DND-41 (cell line): ENCODE data around the gene MYO3A.

Source experiments
- ATAC-seq: fragments of 200-7000 bp; cut with Tn5 transposase; 3 replicates; pipeline ENCODE4 v1.9.1; 2021; ENCODE audit warnings: low read depth; ENCODE audit not compliant: insufficient read depth
- DNase-seq: peaks from one replicate; pipeline ENCODE4 v3.0.0-alpha.2; 2020
- H2AFZ ChIP-seq: 2 replicates; pipeline ENCODE4 v1.6.0; 2012; ENCODE audit warnings: low read depth, low read length
- H3K27ac ChIP-seq: 2 replicates; pipeline ENCODE4 v1.5.1; 2012; ENCODE audit warnings: low read length, inconsistent platforms
- H3K27me3 ChIP-seq: fragments of 200-600 bp; sonication (generic); 2 replicates; pipeline ENCODE4 v1.6.0; 2012; ENCODE audit warnings: low read length, mild to moderate bottlenecking, inconsistent platforms; ENCODE audit not compliant: insufficient read depth, poor library complexity
- H3K36me3 ChIP-seq: 2 replicates; pipeline ENCODE4 v1.5.1; 2012; ENCODE audit warnings: low read length, inconsistent platforms; ENCODE audit not compliant: insufficient read depth
- H3K4me1 ChIP-seq: 2 replicates; pipeline ENCODE4 v1.5.1; 2012; ENCODE audit warnings: mild to moderate bottlenecking, low read length; ENCODE audit not compliant: insufficient read depth
- H3K4me2 ChIP-seq: 2 replicates; pipeline ENCODE4 v1.6.0; 2012; ENCODE audit warnings: mild to moderate bottlenecking, moderate library complexity, low read length, inconsistent platforms; ENCODE audit not compliant: insufficient read depth
- H3K4me3 ChIP-seq, 2 experiments: fragments of 200-600 bp in 1 of 2; shearing (Covaris generic) in 1 of 2; 2 replicates each; pipeline ENCODE4 v1.5.1; 2012 to 2016; ENCODE audit warnings: inconsistent platforms in 2 of 2, low read length in 2 of 2, mild to moderate bottlenecking in 2 of 2, low read depth in 1 of 2, moderate library complexity in 1 of 2
- H3K79me2 ChIP-seq: 2 replicates; pipeline ENCODE4 v1.6.0; 2012; ENCODE audit warnings: low read length, inconsistent platforms; ENCODE audit not compliant: insufficient read depth
- H3K9ac ChIP-seq: 2 replicates; pipeline ENCODE4 v1.6.0; 2012; ENCODE audit warnings: low read depth, mild to moderate bottlenecking, inconsistent platforms, low read length, moderate library complexity
- H3K9me3 ChIP-seq: 2 replicates; pipeline ENCODE4 v1.5.1; 2012; ENCODE audit warnings: low read length, moderate library complexity, mild to moderate bottlenecking, inconsistent platforms; ENCODE audit not compliant: insufficient read depth, severe bottlenecking
- H4K20me1 ChIP-seq: 2 replicates; pipeline ENCODE4 v1.6.0; 2012; ENCODE audit warnings: low read length; ENCODE audit not compliant: insufficient read depth
- EZH2 ChIP-seq: IDR thresholded peaks from 3 replicates; pipeline ENCODE4 v1.6.1; 2012; ENCODE audit warnings: borderline replicate concordance, low read depth, mild to moderate bottlenecking, moderate library complexity, low read length, inconsistent platforms; ENCODE audit not compliant: severe bottlenecking
- TF ChIP-seq, protein P1 (sequence below): IDR thresholded peaks from 2 replicates; pipeline ENCODE4 v1.5.1; 2012; ENCODE audit warnings: borderline replicate concordance, low read length, moderate library complexity, mild to moderate bottlenecking; ENCODE audit not compliant: poor library complexity, severe bottlenecking; ENCODE audit errors: extremely low read depth

The MYO3A gene

GRCh38 chr10:26254616-26255015 lies 320.6 kb downstream of the MYO3A start:
- no peak for ATAC-seq
- Histone ChIP-seq H3K4me3 (no peak overlapping the region), H3K9ac (no peak overlapping the region), H3K27me3 (no peaks in the 10 kb centered on the region), H3K9me3 (no peaks in the 10 kb centered on the region), H3K4me2 (no peak overlapping the region), H3K27ac (no peak overlapping the region), H3K4me1 (no peaks in the 10 kb centered on the region), H2AFZ (no peak overlapping the region), H4K20me1 (no peaks in the 10 kb centered on the region), H3K79me2 (no peaks in the 10 kb centered on the region), H3K36me3 (no peaks in the 10 kb centered on the region)
- DNase-seq, result no peak
- no peak for TF ChIP-seq EZH2
- TF ChIP-seq, protein P1, sequence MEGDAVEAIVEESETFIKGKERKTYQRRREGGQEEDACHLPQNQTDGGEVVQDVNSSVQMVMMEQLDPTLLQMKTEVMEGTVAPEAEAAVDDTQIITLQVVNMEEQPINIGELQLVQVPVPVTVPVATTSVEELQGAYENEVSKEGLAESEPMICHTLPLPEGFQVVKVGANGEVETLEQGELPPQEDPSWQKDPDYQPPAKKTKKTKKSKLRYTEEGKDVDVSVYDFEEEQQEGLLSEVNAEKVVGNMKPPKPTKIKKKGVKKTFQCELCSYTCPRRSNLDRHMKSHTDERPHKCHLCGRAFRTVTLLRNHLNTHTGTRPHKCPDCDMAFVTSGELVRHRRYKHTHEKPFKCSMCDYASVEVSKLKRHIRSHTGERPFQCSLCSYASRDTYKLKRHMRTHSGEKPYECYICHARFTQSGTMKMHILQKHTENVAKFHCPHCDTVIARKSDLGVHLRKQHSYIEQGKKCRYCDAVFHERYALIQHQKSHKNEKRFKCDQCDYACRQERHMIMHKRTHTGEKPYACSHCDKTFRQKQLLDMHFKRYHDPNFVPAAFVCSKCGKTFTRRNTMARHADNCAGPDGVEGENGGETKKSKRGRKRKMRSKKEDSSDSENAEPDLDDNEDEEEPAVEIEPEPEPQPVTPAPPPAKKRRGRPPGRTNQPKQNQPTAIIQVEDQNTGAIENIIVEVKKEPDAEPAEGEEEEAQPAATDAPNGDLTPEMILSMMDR, result no peak

DNA sequence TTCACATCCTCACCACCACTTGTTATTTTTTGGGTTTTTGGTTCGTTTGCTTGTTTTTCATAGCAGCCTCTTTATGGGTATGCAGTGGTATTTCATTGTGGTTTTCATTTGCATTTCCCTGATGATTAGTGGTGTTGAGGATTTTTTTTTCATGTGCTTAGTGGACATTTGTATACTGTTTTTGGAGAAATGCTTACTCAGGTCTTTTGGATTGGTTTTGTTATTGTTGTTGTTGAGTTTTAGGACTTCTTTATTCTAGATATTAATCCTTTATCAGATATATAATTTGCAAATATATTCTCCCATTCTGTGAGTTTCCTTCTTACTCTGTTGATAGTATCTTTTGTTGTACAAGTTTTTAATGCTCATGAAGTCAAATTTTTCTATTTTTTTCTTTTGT lies 325.3 kb downstream of the MYO3A start:
- Histone ChIP-seq H3K27me3 (peaks cover 6% of the 10 kb centered on the region), H3K27ac (no peak overlapping the region), H3K4me3 (no peak overlapping the region), H4K20me1 (no peaks in the 10 kb centered on the region), H3K9me3 (no peaks in the 10 kb centered on the region), H3K79me2 (no peaks in the 10 kb centered on the region), H3K9ac (no peak overlapping the region), H3K4me2 (no peak overlapping the region), H3K4me1 (no peaks in the 10 kb centered on the region), H3K36me3 (no peaks in the 10 kb centered on the region), H2AFZ (no peak overlapping the region)
- no peak for ATAC-seq
- no peak for DNase-seq
- TF ChIP-seq EZH2, result no peak
- TF ChIP-seq, protein P1, result no peak
